GM19099 (cell line): ENCODE results near the gene IL17RE.

ENCODE experiments used
- POLR2A ChIP-seq: IDR thresholded peaks from 3 replicates; pipeline ENCODE4 v1.6.1; 2011; ENCODE audit warnings: low read depth; ENCODE audit not compliant: insufficient read length; ENCODE audit errors: extremely low read depth

IL17RE gene

DNA sequence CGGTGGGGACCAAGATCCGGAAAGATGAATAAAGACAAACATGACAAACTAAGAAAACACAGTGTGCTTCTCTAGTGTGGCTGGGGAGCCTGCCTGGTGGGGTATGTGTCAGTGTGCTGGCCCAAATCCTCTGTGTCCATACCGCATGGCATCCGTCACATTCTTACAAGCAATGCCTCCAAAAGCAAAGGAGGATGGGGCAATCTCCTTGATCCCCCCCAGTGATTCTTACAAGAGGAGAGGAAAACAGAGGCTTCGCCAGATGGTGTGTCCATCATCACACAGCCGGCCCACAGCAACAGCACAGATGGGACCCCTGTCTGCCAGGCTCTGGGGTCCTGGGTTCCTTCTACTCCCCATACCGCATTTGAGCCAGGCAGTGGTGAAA is 13.7 kb downstream of the IL17RE start:
- no peak for TF ChIP-seq POLR2A

DNA sequence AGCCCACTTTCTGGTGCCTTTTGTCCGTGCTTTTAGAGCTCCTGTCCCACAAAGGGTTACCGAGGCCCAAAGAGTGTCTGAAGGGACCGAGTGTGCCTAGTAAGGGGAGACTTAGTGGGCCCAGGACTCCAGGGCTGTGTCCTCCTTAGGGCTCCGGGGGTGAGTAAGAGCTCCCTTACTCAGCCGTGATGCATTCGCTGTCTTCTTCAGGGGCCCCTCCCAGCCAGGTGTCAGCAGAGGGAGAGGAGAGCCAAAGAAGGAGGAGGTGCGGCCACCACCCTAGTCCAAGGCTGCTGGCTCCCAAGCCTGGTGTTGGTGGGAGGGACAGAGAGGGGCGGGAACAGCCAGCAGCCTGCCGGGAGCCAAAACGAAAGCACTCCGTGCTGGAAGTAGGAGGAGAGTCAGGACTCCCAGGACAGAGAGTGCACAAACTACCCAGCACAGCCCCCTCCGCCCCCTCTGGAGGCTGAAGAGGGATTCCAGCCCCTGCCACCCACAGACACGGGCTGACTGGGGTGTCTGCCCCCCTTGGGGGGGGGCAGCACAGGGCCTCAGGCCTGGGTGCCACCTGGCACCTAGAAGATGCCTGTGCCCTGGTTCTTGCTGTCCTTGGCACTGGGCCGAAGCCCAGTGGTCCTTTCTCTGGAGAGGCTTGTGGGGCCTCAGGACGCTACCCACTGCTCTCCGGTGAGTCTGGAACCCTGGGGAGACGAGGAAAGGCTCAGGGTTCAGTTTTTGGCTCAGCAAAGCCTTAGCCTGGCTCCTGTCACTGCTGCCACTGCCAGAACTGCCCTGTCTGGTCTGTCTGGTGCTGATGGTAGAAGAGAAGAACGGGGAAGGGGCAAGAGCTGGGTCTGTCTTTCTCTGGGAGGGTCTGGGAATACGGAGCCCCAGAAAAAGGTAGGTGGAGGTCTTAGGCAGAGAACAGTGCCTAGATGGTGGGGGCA is 14.4 kb downstream of the IL17RE start, which contains the start of gene IL17RC:
Gene IL17RC, plus strand, starts transcription at position 365 of the 947 bp plus-strand sequence. Its CDS starts 218 bp downstream, at position 583.
- no peak for TF ChIP-seq POLR2A

DNA sequence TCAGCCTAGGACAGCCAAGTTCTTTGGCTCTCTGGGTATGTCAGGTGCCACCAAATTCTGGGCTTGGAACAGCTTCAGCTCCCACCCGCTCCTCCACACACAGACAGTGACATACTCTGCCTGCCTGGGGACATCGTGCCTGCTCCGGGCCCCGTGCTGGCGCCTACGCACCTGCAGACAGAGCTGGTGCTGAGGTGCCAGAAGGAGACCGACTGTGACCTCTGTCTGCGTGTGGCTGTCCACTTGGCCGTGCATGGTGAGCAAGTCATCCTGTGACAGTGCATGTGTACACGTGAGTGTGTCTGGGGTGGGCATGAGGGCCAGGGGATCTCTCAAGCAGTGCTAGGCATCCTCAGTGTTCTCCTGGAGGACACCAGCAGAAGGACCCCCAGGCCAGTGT is 15.2 kb downstream of the IL17RE start:
- TF ChIP-seq POLR2A = no peak

DNA sequence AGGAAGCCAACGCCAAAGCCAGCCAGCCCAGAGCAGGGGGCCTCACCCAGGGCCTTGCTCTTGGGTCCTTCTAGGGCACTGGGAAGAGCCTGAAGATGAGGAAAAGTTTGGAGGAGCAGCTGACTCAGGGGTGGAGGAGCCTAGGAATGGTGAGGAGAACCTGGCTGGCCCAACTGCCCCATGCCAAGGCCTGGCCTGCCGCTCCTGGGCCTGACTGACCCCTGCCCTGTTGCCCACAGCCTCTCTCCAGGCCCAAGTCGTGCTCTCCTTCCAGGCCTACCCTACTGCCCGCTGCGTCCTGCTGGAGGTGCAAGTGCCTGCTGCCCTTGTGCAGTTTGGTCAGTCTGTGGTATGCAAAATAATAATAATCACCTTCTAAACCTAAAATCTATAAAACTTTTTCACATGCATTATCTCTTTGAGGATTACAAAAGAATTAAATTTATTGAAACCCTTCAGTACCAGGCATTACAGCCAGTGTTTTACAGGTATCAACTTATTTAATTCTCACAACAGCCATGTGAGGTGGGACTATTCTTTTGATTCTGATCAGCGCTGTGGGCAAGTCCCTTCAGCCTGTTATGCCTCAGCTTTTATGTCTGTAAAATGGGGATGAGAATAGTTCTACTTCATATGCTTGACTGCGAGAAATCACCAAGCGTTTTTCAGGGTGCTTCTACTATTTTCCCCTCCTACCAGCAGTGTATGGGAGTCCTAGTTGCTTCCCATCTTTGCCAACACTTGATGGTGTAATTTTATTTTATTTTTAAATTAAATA is 15.8 kb downstream of the IL17RE start:
- TF ChIP-seq POLR2A = no peak

DNA sequence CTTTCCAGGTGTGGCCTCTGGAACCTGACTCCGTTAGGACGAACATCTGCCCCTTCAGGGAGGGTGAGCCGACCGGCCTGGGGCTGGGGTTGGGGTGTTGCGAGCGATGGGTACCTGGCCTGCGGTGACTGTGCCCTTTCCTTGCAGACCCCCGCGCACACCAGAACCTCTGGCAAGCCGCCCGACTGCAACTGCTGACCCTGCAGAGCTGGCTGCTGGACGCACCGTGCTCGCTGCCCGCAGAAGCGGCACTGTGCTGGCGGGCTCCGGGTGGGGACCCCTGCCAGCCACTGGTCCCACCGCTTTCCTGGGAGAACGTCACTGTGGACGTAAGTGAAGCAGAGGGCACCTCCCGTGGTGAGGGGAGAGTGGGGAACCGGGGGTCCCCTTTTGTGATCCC is 25.5 kb downstream of the IL17RE start:
- TF ChIP-seq POLR2A = no peak

DNA sequence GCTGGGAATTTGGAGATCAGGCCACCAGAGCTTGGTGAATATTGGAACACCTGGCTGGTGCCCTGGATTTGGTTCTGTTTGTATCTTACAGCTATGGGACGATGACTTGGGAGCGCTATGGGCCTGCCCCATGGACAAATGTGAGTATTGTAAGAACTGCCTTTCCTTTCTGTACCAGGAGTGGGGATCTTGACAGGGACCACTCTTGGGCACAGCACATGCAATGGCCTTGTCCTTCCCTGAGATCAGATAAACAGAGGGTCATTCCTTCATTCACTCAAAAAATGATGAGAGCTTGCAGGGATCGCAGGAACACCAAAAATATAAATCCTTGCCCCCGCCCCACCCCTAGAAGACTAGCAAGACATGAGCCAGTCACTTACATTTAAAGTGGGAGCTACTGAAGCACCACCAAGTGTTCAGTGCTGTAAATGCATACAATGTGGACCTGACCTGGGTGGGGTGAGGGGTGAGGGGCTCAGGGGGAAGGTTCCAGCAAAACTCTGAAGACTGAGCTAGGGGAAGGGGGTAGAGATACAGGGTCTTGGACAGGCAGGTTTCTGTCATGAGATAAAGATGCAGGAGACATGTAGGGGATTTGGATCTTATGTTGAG is 28.3 kb downstream of the IL17RE start:
- TF ChIP-seq POLR2A = no peak

DNA sequence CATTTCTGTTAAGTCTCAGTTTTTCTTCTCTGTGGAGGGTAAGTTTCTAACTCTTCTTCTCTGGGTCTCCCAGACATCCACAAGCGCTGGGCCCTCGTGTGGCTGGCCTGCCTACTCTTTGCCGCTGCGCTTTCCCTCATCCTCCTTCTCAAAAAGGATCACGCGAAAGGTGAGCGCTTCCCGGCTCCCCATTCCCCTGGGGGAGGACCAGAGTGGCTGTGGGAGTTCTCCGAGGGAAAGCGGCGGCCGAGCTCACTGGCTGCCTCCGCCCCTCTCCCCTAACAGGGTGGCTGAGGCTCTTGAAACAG is 29.8 kb downstream of the IL17RE start:
- no peak for TF ChIP-seq POLR2A

DNA sequence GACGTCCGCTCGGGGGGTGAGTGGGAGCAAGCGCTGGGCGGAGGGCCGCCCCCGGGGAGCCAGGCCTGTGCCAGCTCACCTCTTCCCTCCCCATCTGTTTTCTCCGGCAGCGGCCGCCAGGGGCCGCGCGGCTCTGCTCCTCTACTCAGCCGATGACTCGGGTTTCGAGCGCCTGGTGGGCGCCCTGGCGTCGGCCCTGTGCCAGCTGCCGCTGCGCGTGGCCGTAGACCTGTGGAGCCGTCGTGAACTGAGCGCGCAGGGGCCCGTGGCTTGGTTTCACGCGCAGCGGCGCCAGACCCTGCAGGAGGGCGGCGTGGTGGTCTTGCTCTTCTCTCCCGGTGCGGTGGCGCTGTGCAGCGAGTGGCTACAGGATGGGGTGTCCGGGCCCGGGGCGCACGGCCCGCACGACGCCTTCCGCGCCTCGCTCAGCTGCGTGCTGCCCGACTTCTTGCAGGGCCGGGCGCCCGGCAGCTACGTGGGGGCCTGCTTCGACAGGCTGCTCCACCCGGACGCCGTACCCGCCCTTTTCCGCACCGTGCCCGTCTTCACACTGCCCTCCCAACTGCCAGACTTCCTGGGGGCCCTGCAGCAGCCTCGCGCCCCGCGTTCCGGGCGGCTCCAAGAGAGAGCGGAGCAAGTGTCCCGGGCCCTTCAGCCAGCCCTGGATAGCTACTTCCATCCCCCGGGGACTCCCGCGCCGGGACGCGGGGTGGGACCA is 30.4 kb downstream of the IL17RE start:
- TF ChIP-seq POLR2A = peak; percentile 54

DNA sequence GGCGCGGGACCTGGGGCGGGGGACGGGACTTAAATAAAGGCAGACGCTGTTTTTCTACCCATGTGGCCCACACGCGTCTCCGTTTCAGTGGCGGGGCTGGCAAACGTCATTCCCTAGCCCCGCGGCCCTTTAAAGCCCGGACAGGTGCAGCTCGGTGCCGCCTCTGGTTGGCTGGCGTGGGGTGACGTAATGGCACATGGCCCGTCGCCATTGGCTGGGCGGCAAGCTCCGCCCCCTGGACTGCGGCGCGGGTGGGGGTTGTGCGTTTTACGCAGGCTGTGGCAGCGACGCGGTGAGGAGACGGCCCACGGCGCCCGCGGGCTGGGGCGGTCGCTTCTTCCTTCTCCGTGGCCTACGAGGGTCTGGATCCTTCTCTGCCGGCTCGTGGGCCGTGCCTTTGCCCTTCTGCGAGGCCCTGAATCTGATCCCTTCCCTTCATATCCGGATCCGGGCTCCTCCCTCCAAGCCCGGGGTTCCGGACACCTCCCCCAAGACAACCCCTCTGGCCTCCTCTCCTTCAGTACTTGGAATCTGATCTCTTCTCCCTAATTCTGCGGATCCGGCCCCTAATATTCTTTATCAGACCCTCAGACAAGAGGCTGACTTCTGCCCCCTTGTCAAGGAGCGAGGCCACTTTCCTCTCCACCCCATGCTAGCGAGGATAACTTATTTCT is 31.1 kb downstream of the IL17RE start, which contains the start of gene CRELD1:
Gene CRELD1, plus strand, starts transcription at position 274 of the 674 bp plus-strand sequence. CDS start 605 bp downstream, outside the sequence.
- peak; percentile 69 for TF ChIP-seq POLR2A

DNA sequence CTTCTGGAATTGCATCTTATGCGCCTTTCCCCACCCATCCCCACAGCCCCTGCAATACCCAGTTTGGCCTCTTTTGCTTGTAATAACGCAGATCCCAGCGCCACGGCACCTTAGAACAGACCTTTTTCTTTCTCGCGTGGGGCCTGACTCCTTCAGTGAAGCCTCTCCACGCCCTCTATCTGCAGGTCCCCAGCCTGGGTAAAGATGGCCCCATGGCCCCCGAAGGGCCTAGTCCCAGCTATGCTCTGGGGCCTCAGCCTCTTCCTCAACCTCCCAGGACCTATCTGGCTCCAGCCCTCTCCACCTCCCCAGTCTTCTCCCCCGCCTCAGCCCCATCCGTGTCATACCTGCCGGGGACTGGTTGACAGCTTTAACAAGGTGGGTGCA is 31.6 kb downstream of the IL17RE start:
- no peak for TF ChIP-seq POLR2A

DNA sequence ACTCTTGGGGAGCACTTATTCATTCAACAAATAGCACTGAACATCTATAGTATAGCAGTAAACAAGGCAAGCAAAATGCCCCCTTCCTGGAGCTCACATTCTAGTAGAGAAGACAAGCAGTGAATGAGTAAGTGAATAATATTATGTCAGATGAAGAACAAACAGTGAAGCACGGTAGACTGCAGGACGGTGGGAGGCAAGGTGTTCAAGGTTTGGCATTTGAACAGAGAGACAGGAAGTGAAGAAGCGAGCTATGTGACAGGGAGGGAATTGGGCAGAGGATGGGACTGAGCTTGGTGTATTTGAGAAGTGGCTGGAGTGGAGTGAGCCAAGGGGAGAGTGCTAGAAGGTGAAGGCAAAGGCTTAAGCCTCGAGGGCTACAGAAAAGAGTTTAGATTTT is 32.3 kb downstream of the IL17RE start:
- no peak for TF ChIP-seq POLR2A

DNA sequence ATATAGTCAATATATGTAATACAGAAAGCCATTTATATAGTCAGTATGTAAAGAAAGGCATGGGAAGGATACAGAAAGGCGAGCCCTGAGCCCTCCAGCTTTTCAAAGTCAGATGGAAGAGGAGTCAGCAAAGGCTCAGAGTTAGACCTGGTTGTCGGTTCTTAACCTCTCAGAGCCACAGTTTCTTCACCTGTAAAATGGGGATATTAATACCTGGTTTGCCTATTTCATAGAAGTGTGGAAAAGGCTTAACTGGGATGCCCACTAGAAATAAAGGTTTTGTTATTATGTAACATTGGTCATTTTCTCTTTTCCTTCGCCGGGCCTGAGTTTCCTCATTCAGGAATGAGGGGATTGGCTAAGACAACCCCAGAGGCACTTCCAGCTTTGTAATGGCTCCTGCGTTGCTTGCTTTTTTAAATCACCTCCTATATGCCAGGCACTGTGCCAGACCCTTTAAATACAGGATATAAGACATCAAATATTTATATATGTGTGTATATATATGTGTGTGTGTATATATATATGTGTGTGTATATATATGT is 33.4 kb downstream of the IL17RE start:
- TF ChIP-seq POLR2A = no peak

DNA sequence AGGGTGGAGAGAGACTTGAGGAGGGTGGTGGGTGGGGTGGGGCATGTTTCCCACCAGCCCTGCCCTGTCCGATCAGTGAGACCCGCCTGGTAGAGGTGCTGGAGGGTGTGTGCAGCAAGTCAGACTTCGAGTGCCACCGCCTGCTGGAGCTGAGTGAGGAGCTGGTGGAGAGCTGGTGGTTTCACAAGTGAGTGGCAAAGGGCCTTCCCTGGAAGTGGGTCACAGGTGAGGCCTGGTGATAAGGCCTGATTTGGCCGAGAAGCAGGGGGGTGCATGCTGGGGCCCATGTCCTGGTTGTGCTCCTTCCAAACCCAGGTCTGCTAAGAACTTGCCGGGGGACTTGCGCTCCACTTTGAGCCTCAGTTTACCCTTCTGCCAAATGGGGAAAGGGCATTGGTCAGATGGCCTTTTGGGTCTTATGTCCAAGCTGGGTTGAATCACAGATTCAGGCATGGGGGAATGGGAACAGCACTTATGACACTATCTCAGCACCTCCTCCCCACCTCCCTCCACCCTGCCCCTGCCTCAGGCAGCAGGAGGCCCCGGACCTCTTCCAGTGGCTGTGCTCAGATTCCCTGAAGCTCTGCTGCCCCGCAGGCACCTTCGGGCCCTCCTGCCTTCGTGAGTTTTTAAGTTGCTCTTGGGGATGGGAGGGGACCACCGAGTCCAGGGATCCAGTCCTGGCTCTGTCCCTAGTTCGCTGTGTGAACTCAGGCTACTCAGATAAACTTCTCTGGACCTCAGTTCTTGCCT is 35.0 kb downstream of the IL17RE start:
- TF ChIP-seq POLR2A = no peak
